HepG2 (cell line): Measurements from ENCODE around the gene CLIC1. TPM values are rescaled to one million over a fixed set of nuclear protein-coding genes. Genes with fewer than 3 reads are reported as not detected.

ENCODE experiments used
- ARID3A ChIP-seq: IDR thresholded peaks from 2 replicates; pipeline ENCODE4 v1.6.1; 2012; ENCODE audit warnings: low read depth, low read length, improper control_type of control experiment
- BORCS8-MEF2B ChIP-seq: sonication (generic); formaldehyde crosslinking; IDR thresholded peaks from 2 replicates; pipeline ENCODE4 v1.8.0; 2022; ENCODE audit warnings: mild to moderate bottlenecking, missing genetic modification reagents
- CENPBD1 ChIP-seq: sonication (generic); formaldehyde crosslinking; IDR thresholded peaks from 2 replicates; pipeline ENCODE4 v1.8.0; 2022; ENCODE audit warnings: missing genetic modification reagents, low read depth, mild to moderate bottlenecking, borderline replicate concordance
- E2F1 ChIP-seq: sonication (generic); formaldehyde crosslinking; IDR thresholded peaks from 2 replicates; pipeline ENCODE4 v1.5.0; 2020; ENCODE audit warnings: missing genetic modification reagents
- FOXP4 ChIP-seq: sonication (generic); formaldehyde crosslinking; IDR thresholded peaks from 2 replicates; pipeline ENCODE4 v1.4.0; 2020; ENCODE audit warnings: missing genetic modification reagents
- GABPB1 ChIP-seq: IDR thresholded peaks from 2 replicates; pipeline ENCODE4 v1.6.1; 2016; ENCODE audit warnings: mild to moderate bottlenecking, missing genetic modification reagents, moderate library complexity, missing compliant biosample characterization
- IRF1 ChIP-seq: sonication (generic); formaldehyde crosslinking; IDR thresholded peaks from 2 replicates; pipeline ENCODE4 v1.4.0; 2020; ENCODE audit warnings: low read depth, mild to moderate bottlenecking, missing genetic modification reagents
- NFYC ChIP-seq: IDR thresholded peaks from 2 replicates; pipeline ENCODE4 v1.6.1; 2016; ENCODE audit warnings: missing genetic modification reagents, missing compliant biosample characterization
- NONO ChIP-seq, 2 experiments: fragments of 450-650 bp in 1 of 2; sonication (generic) in 1 of 2; formaldehyde crosslinking in 1 of 2; IDR thresholded peaks in 1 of 2; conservative IDR thresholded peaks in 1 of 2; 2 replicates each; pipeline versions ENCODE4 v1.6.1 to v1.8.0; 2017 to 2022; ENCODE audit warnings: mild to moderate bottlenecking in 1 of 2, missing genetic modification reagents in 1 of 2, moderate library complexity in 1 of 2
- NPAS2 ChIP-seq: sonication (generic); formaldehyde crosslinking; IDR thresholded peaks from 2 replicates; pipeline ENCODE4 v1.8.0; 2022; ENCODE audit warnings: mild to moderate bottlenecking, missing genetic modification reagents, borderline replicate concordance
- NR0B2 ChIP-seq: sonication (generic); formaldehyde crosslinking; IDR thresholded peaks from 2 replicates; pipeline ENCODE4 v1.4.0; 2020; ENCODE audit warnings: mild to moderate bottlenecking, missing genetic modification reagents
- NR2F2 ChIP-seq: IDR thresholded peaks from 2 replicates; pipeline ENCODE4 v1.6.1; 2012; ENCODE audit warnings: low read depth, inconsistent platforms, borderline replicate concordance
- SP1 ChIP-seq, 2 experiments: fragments of 450-650 bp in 1 of 2; sonication (generic) in 1 of 2; formaldehyde crosslinking in 1 of 2; IDR thresholded peaks; 2 replicates each; pipeline versions ENCODE4 v1.4.0 to v1.6.1; 2016 to 2020; ENCODE audit warnings: missing genetic modification reagents in 1 of 2
- SSRP1 ChIP-seq: IDR thresholded peaks from 2 replicates; pipeline ENCODE4 v1.6.1; 2016; ENCODE audit warnings: control low read depth
- SUZ12 ChIP-seq: fragments of 150-350 bp; IDR thresholded peaks from 2 replicates; pipeline ENCODE4 v1.6.1; 2014; ENCODE audit warnings: low read depth, low read length
- TBP ChIP-seq: sonication (generic); formaldehyde crosslinking; IDR thresholded peaks from 2 replicates; pipeline ENCODE4 v1.5.0; 2020; ENCODE audit warnings: missing genetic modification reagents
- TGIF2 ChIP-seq: IDR thresholded peaks from 2 replicates; pipeline ENCODE4 v1.6.1; 2016; ENCODE audit warnings: control low read depth, missing compliant biosample characterization
- ZBTB38 ChIP-seq: sonication (generic); formaldehyde crosslinking; IDR thresholded peaks from 2 replicates; pipeline ENCODE4 v1.5.1; 2020; ENCODE audit warnings: mild to moderate bottlenecking, missing genetic modification reagents
- ZNF772 ChIP-seq: sonication (generic); formaldehyde crosslinking; IDR thresholded peaks from 2 replicates; pipeline ENCODE4 v1.5.0; 2020; ENCODE audit warnings: mild to moderate bottlenecking, missing genetic modification reagents
- polyA plus RNA-seq, 8 experiments: library from polyadenylated mRNA; depleted of rRNA in 3 of 8; stranded (reverse) in 7 of 8; unstranded in 1 of 8; fragments of >200 nt; fragmentation: Illumina TruSeq in 4 of 8; extraction: Trizol in 4 of 8; gene quantifications; 2 replicates each; pipeline versions ENCODE4 v1.2.1 to v1.2.3, GENCODE V29; 2011 to 2016; ENCODE audit warnings: low read depth in 4 of 8, missing spikeins in 1 of 8, mixed read lengths in 1 of 8; ENCODE audit not compliant: insufficient read depth in 1 of 8
- total RNA-seq, 5 experiments: library from RNA; depleted of rRNA; stranded (reverse); fragments of >200 nt; fragmentation: Illumina TruSeq; extraction: Trizol; gene quantifications; 2 replicates each; pipeline ENCODE4 v1.2.3, GENCODE V29; 2016; ENCODE audit warnings: low read depth in 1 of 5

The CLIC1 gene
- total and polyA plus RNA-seq, 2 of the 13 experiments (the other 11 are each of a cell fraction or from before 2014, with no cell fraction given): 602 to 891 TPM

GRCh38 chr6:31776989-31777666 lies 40.8 kb upstream of the CLIC1 start, which contains the start of gene VWA7 (continued):
- no peak for TF ChIP-seq E2F1
- peak; percentile 74 for TF ChIP-seq GABPB1 (CRISPR knock-in tag)
- no peak for TF ChIP-seq NONO (IDR thresholded peaks at IDR 0.05)
- TF ChIP-seq NONO (CRISPR knock-in tag; conservative IDR thresholded peaks at IDR 0.05): peak; percentile 93
- no peak; the same call in 1 of the 2 replicates for TF ChIP-seq TGIF2
- 0 out of 2 replicates have a peak, but pooled peaks have one; percentile 32 for TF ChIP-seq NFYC (CRISPR knock-in tag)
- no peak for TF ChIP-seq SUZ12
- no peak for TF ChIP-seq TBP (CRISPR knock-in tag)
- peak; percentile 52 for TF ChIP-seq FOXP4 (CRISPR knock-in tag)
- TF ChIP-seq NPAS2 (CRISPR knock-in tag): no peak
- no peak for TF ChIP-seq SP1 (IDR thresholded peaks at IDR 0.05)
- peak; percentile 49; the same call in 1 of the 2 replicates for TF ChIP-seq SP1 (CRISPR knock-in tag; IDR thresholded peaks at IDR 0.05)
- TF ChIP-seq SSRP1 (CRISPR knock-in tag): no peak; the same call in 1 of the 2 replicates
- TF ChIP-seq BORCS8-MEF2B (CRISPR knock-in tag): no peak
- no peak for TF ChIP-seq CENPBD1 (CRISPR knock-in tag)
- 0 out of 2 replicates have a peak, but pooled peaks have one; percentile 10 for TF ChIP-seq ARID3A
- peak; percentile 65; the same call in 1 of the 2 replicates for TF ChIP-seq NR2F2
- TF ChIP-seq NR0B2: peak; percentile 53; the same call in 1 of the 2 replicates
- no peak for TF ChIP-seq ZBTB38 (CRISPR knock-in tag)
- peak; percentile 83 for TF ChIP-seq ZNF772 (CRISPR knock-in tag)
- TF ChIP-seq IRF1: no peak
